Measurements from ENCODE around the gene ZNF501.
A peak's percentile ranks its signal among the peaks of the same experiment; 100 is the strongest.

The ZNF501 gene

GRCh38 chr3:44729384-44729910 lies at the start of gene ZNF501:
ZNF501 (plus strand) TSS chr3:44729635; CDS start chr3:44734422, 4,787 bp downstream.
- FAIRE-seq = peak; percentile 55
- DNase-seq (ENCODE audit: low spot score) = peak; percentile 96

GRCh38 chr3:44680921-44681455 lies 48.4 kb upstream of the ZNF501 start:
- FAIRE-seq (no peak), DNase-seq (ENCODE audit: low spot score) (no peak)

- no peak for FAIRE-seq
Observed at GRCh38 chr3:44682182-44682896, 47.1 kb upstream of the ZNF501 start.

GRCh38 chr3:44685128-44685800 lies 44.2 kb upstream of the ZNF501 start:
- FAIRE-seq (no peak), DNase-seq (ENCODE audit: low spot score) (peak; percentile 69)

More at GRCh38 chr3:44682182-44682896, 47.1 kb upstream of the ZNF501 start:
- DNase-seq (ENCODE audit: low spot score) = no peak

GRCh38 chr3:44687898-44688297 lies 41.5 kb upstream of the ZNF501 start:
- DNase-seq (ENCODE audit: low spot score) (no peak), FAIRE-seq (no peak)

- peak; percentile 85 for DNase-seq (ENCODE audit: low spot score)
- peak; percentile 55 for FAIRE-seq
Observed at GRCh38 chr3:44712455-44713075, 16.9 kb upstream of the ZNF501 start, which contains the start of gene ZNF502. ZNF502 (plus strand) TSS chr3:44712660; CDS start chr3:44720262, 7,602 bp downstream.

GRCh38 chr3:44721231-44722102 lies 8.0 kb upstream of the ZNF501 start:
- FAIRE-seq = no peak

GRCh38 chr3:44722103-44722401 lies 7.4 kb upstream of the ZNF501 start:
- no peak for DNase-seq (ENCODE audit: low spot score)
- FAIRE-seq = no peak

More at GRCh38 chr3:44721231-44722102, 8.0 kb upstream of the ZNF501 start:
- DNase-seq (ENCODE audit: low spot score) = no peak

GRCh38 chr3:44734646-44735168 lies 5.3 kb downstream of the ZNF501 start:
- DNase-seq (ENCODE audit: low spot score) (no peak), FAIRE-seq (no peak)

GRCh38 chr3:44761101-44761423 lies 31.6 kb downstream of the ZNF501 start:
- no peak for DNase-seq (ENCODE audit: low spot score)
- FAIRE-seq = no peak

- FAIRE-seq (peak; percentile 85), DNase-seq (ENCODE audit: low spot score) (peak; percentile 96)
Observed at GRCh38 chr3:44761424-44762169, 32.2 kb downstream of the ZNF501 start, which contains the start of the genes KIAA1143 and KIF15. KIAA1143 (minus strand) TSS chr3:44761619; CDS start chr3:44761602, 17 bp downstream. KIF15 (plus strand) TSS chr3:44761794; CDS start chr3:44761866, 72 bp downstream.

- DNase-seq (ENCODE audit: low spot score) = peak; percentile 10
- FAIRE-seq = no peak
Observed at GRCh38 chr3:44762170-44762677, 32.8 kb downstream of the ZNF501 start.

- FAIRE-seq = no peak
Observed at GRCh38 chr3:44762690-44763089, 33.3 kb downstream of the ZNF501 start.

GRCh38 chr3:44764248-44764647 lies 34.8 kb downstream of the ZNF501 start:
- no peak for DNase-seq (ENCODE audit: low spot score)
- FAIRE-seq = no peak

More at GRCh38 chr3:44762690-44763089, 33.3 kb downstream of the ZNF501 start:
- no peak for DNase-seq (ENCODE audit: low spot score)

- DNase-seq (ENCODE audit: low spot score) (no peak), FAIRE-seq (no peak)
Observed at GRCh38 chr3:44771424-44772098, 42.1 kb downstream of the ZNF501 start.

GRCh38 chr3:44772099-44772442 lies 42.6 kb downstream of the ZNF501 start:
- FAIRE-seq (no peak), DNase-seq (ENCODE audit: low spot score) (no peak)

- no peak for FAIRE-seq
- no peak for DNase-seq (ENCODE audit: low spot score)
Observed at GRCh38 chr3:44782891-44783290, 53.5 kb downstream of the ZNF501 start.

All from urothelium cell line (cell line).